ENCODE data around the gene SYT6.
"Not testable (repeated sequence)": the region's sequence is repeated elsewhere in the genome, so short reads cannot be mapped to it uniquely, and the experiment has no call there.

Gene SYT6

DNA sequence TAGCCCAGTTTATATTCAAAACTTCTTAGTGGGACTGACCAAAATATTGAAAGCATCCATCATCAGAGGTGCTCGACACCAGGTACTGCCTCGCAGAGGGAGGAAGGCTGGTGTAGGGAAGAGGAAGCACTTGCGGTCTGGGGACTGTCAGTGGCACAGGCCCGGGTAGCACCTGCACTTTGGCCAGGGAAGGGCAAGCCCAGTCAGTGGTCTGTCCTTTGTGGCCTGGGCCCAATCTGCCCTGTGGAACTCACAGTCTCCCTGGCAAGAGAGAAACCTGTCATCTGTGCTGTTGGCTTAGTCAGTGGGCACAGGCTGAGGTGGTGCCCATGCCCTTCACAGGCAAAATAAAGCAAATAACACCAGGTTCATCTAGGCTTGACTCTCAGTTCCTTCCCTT, 77.4 kb downstream of the SYT6 start:
- Histone ChIP-seq H3K4me1 (ENCODE audit: control insufficient read depth, insufficient read depth, low read length) (peaks cover 8% of the 10 kb centered on the region), H3K9ac (ENCODE audit: low read length) (no peak overlapping the region), H3K9me3 (ENCODE audit: control insufficient read depth, low read length) (peaks cover 29% of the 10 kb centered on the region), H3K27me3 (replicated peaks; ENCODE audit: control insufficient read depth, insufficient read depth, low read length) (peaks cover 7% of the 10 kb centered on the region), H3K36me3 (ENCODE audit: control insufficient read depth, insufficient read depth, low read length, severe bottlenecking) (no peaks in the 10 kb centered on the region), H3K4me3 (ENCODE audit: low read length) (no peak overlapping the region)
- DNase-seq (ENCODE audit: low read depth): no peak

DNA sequence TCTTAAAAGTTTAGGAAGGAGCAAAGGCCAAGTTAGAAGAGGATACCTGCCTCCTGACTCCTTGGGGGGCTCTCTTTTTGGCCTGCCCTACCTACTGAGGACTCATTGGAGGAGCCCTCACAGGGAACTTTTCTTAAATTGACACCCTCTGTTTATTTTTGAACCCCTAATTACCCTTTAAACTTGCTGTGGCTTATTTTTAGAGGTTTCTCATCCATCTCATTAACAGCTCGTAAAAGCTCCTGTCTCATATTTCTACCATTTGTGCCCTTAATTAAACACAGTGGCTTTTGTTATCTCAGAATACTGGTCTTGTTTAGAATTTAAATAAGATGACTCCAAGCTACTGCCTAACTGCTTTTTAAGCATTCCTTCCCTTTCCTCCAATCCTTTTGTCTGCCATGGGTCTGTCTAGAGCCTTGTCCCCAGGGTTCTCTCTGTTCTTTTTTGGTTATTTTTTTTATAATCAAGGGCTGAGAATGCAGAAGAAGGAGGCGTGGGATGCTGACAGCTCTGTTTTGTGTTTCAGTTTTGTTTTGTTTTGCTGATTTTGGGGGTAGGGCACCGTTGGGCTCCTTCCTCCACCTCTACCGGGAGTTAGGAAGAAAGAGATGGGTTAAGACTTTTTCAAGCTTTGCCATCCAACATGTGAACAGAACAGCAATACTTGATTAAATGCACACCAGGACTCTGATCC, 78.0 kb downstream of the SYT6 start:
- Histone ChIP-seq H3K4me1 (ENCODE audit: control insufficient read depth, insufficient read depth, low read length) (peaks cover 4% of the 10 kb centered on the region), H3K4me3 (ENCODE audit: low read length) (no peak overlapping the region), H3K27me3 (replicated peaks; ENCODE audit: control insufficient read depth, insufficient read depth, low read length) (peaks cover 7% of the 10 kb centered on the region), H3K9me3 (ENCODE audit: control insufficient read depth, low read length) (peaks cover 32% of the 10 kb centered on the region), H3K9ac (ENCODE audit: low read length) (no peak overlapping the region), H3K36me3 (ENCODE audit: control insufficient read depth, insufficient read depth, low read length, severe bottlenecking) (no peaks in the 10 kb centered on the region)
- DNase-seq (ENCODE audit: low read depth): no peak

GRCh38 chr1:114075105-114075504, 78.6 kb downstream of the SYT6 start:
- Histone ChIP-seq H3K9me3 (ENCODE audit: control insufficient read depth, low read length) (peaks cover 32% of the 10 kb centered on the region), H3K36me3 (ENCODE audit: control insufficient read depth, insufficient read depth, low read length, severe bottlenecking) (no peaks in the 10 kb centered on the region), H3K4me1 (ENCODE audit: control insufficient read depth, insufficient read depth, low read length) (peaks cover 4% of the 10 kb centered on the region), H3K27me3 (replicated peaks; ENCODE audit: control insufficient read depth, insufficient read depth, low read length) (peaks cover 7% of the 10 kb centered on the region), H3K4me3 (ENCODE audit: low read length) (no peak overlapping the region), H3K9ac (ENCODE audit: low read length) (no peak overlapping the region)
- DNase-seq (ENCODE audit: low read depth): no peak

GRCh38 chr1:114072246-114072645, 81.4 kb downstream of the SYT6 start:
- peak overlapping the region; percentile 17 for H3K4me3 ChIP-seq (ENCODE audit: low read length)
- no peak for DNase-seq (ENCODE audit: low read depth)
- H3K9ac ChIP-seq (ENCODE audit: low read length): no peak overlapping the region
- peaks cover 32% of the 10 kb centered on the region for H3K9me3 ChIP-seq (ENCODE audit: control insufficient read depth, low read length)
- no peaks in the 10 kb centered on the region for H3K36me3 ChIP-seq (ENCODE audit: control insufficient read depth, insufficient read depth, low read length, severe bottlenecking)
- H3K27me3 ChIP-seq (replicated peaks; ENCODE audit: control insufficient read depth, insufficient read depth, low read length): peaks cover 7% of the 10 kb centered on the region
- H3K4me1 ChIP-seq (ENCODE audit: control insufficient read depth, insufficient read depth, low read length): no peaks in the 10 kb centered on the region

- H3K36me3 ChIP-seq (ENCODE audit: control insufficient read depth, insufficient read depth, low read length, severe bottlenecking); H3K9ac ChIP-seq (ENCODE audit: low read length); DNase-seq (ENCODE audit: low read depth); H3K27me3 ChIP-seq (replicated peaks; ENCODE audit: control insufficient read depth, insufficient read depth, low read length); H3K4me3 ChIP-seq (ENCODE audit: low read length); H3K4me1 ChIP-seq (ENCODE audit: control insufficient read depth, insufficient read depth, low read length): not testable (repeated sequence)
- H3K9me3 ChIP-seq (ENCODE audit: control insufficient read depth, low read length): peaks cover 32% of the 10 kb centered on the region
Measured at GRCh38 chr1:114069762-114070161, 83.9 kb downstream of the SYT6 start.

- Histone ChIP-seq H3K27me3 (replicated peaks; ENCODE audit: control insufficient read depth, insufficient read depth, low read length) (peaks cover 11% of the 10 kb centered on the region), H3K9me3 (ENCODE audit: control insufficient read depth, low read length) (peaks cover 26% of the 10 kb centered on the region)
- not testable (repeated sequence) for H3K4me1 ChIP-seq (ENCODE audit: control insufficient read depth, insufficient read depth, low read length); H3K9ac ChIP-seq (ENCODE audit: low read length); DNase-seq (ENCODE audit: low read depth); H3K36me3 ChIP-seq (ENCODE audit: control insufficient read depth, insufficient read depth, low read length, severe bottlenecking); H3K4me3 ChIP-seq (ENCODE audit: low read length)
Measured at GRCh38 chr1:114068684-114069083, 85.0 kb downstream of the SYT6 start.

- not testable (repeated sequence) for H3K4me1 ChIP-seq (ENCODE audit: control insufficient read depth, insufficient read depth, low read length); H3K27me3 ChIP-seq (replicated peaks; ENCODE audit: control insufficient read depth, insufficient read depth, low read length); H3K9ac ChIP-seq (ENCODE audit: low read length); H3K9me3 ChIP-seq (ENCODE audit: control insufficient read depth, low read length); H3K4me3 ChIP-seq (ENCODE audit: low read length); DNase-seq (ENCODE audit: low read depth); H3K36me3 ChIP-seq (ENCODE audit: control insufficient read depth, insufficient read depth, low read length, severe bottlenecking)
Measured at GRCh38 chr1:114065671-114066070, 88.0 kb downstream of the SYT6 start.

DNA sequence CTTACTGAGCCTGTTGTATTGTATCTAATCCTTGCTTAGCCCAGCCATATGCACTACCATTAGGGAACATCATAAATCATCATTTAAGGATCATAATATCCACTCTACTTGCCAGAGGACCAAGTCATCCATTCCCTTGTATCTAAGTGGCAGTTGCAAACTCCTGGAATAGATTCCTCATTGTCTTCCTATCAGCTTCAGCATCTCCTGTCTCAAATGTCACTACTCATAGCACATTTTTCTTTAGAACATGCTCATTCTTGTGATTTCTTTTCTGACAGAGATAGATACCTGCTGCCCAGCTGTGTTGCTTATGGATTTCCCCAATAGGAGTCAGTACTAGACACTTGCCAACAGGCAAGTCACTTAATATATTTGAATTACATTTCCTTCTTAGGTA, 90.1 kb downstream of the SYT6 start:
- Histone ChIP-seq H3K4me1 (ENCODE audit: control insufficient read depth, insufficient read depth, low read length) (peaks cover 9% of the 10 kb centered on the region), H3K27me3 (replicated peaks; ENCODE audit: control insufficient read depth, insufficient read depth, low read length) (peaks cover 6% of the 10 kb centered on the region), H3K36me3 (ENCODE audit: control insufficient read depth, insufficient read depth, low read length, severe bottlenecking) (no peaks in the 10 kb centered on the region), H3K9me3 (ENCODE audit: control insufficient read depth, low read length) (peaks cover 10% of the 10 kb centered on the region), H3K4me3 (ENCODE audit: low read length) (no peak overlapping the region), H3K9ac (ENCODE audit: low read length) (no peak overlapping the region)
- DNase-seq (ENCODE audit: low read depth): no peak

DNA sequence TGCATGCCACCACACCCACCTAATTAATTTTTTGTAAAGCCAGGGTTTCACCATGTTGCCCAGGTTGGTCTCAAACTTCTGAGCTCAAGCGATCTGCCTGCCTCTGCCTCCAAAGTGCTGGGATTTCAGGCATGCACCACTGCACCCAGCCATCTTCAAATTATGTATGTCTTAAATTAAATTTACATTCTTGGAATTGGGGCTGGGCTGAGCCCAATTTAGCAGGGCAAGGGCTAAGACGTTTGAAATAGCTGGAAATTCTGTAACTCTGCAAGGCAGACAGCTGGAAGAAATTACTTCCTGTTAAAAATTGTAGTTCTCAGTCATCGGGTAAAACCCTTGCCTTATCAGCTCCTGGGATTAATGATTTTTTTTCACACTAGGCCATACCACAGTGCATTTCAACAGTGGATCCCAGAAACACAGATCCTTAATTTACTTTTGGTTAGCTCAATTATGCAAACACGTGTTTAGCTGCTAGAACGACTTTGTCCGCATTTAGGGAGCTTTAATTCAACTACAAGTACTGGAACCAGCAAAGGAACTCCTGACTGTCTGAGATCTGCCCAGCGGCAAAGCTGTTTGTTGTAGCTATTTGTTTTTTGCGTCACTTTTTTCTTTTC, 91.1 kb downstream of the SYT6 start:
- Histone ChIP-seq H3K36me3 (ENCODE audit: control insufficient read depth, insufficient read depth, low read length, severe bottlenecking) (no peaks in the 10 kb centered on the region), H3K9ac (ENCODE audit: low read length) (no peak overlapping the region), H3K4me1 (ENCODE audit: control insufficient read depth, insufficient read depth, low read length) (peaks cover 9% of the 10 kb centered on the region), H3K27me3 (replicated peaks; ENCODE audit: control insufficient read depth, insufficient read depth, low read length) (peaks cover 6% of the 10 kb centered on the region), H3K4me3 (ENCODE audit: low read length) (no peak overlapping the region), H3K9me3 (ENCODE audit: control insufficient read depth, low read length) (peaks cover 13% of the 10 kb centered on the region)
- peak; percentile 29 for DNase-seq (ENCODE audit: low read depth)

- peaks cover 9% of the 10 kb centered on the region for H3K4me1 ChIP-seq (ENCODE audit: control insufficient read depth, insufficient read depth, low read length)
- no peaks in the 10 kb centered on the region for H3K36me3 ChIP-seq (ENCODE audit: control insufficient read depth, insufficient read depth, low read length, severe bottlenecking)
- H3K27me3 ChIP-seq (replicated peaks; ENCODE audit: control insufficient read depth, insufficient read depth, low read length): peaks cover 7% of the 10 kb centered on the region
- peaks cover 25% of the 10 kb centered on the region for H3K9me3 ChIP-seq (ENCODE audit: control insufficient read depth, low read length)
- H3K4me3 ChIP-seq (ENCODE audit: low read length): no peak overlapping the region
- DNase-seq (ENCODE audit: low read depth): no peak
- H3K9ac ChIP-seq (ENCODE audit: low read length): no peak overlapping the region
Measured at GRCh38 chr1:114061121-114061830, 92.4 kb downstream of the SYT6 start.

DNA sequence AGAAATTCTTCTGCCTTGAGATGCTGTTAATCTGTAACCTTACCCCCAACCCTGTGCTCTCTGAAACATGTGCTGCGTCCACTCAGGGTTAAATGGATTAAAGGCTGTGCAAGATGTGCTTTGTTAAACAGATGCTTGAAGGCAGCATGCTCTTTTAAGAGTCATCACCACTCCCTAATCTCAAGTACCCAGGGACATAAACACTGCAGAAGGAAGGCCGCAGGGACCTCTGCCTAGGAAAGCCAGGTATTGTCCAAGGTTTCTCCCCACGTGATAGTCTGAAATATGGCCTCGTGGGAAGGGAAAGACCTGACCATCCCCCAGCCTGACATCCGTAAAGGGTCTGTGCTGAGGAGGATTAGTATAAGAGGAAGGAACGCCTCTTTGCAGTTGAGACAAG, 95.4 kb downstream of the SYT6 start:
- H3K4me1 ChIP-seq (ENCODE audit: control insufficient read depth, insufficient read depth, low read length): peaks cover 14% of the 10 kb centered on the region
- not testable (repeated sequence) for H3K9ac ChIP-seq (ENCODE audit: low read length); H3K27me3 ChIP-seq (replicated peaks; ENCODE audit: control insufficient read depth, insufficient read depth, low read length); DNase-seq (ENCODE audit: low read depth); H3K36me3 ChIP-seq (ENCODE audit: control insufficient read depth, insufficient read depth, low read length, severe bottlenecking); H3K4me3 ChIP-seq (ENCODE audit: low read length)
- peaks cover 25% of the 10 kb centered on the region for H3K9me3 ChIP-seq (ENCODE audit: control insufficient read depth, low read length)
